Measurements from ENCODE around the gene TBCD.

The TBCD gene

GRCh38 chr17:82893779-82894178 is 141.9 kb downstream of the TBCD start:
- no peak for DNase-seq (ENCODE audit: low read depth)
- no peak for TF ChIP-seq CTCF (IDR thresholded peaks at IDR 0.05; ENCODE audit: low read depth, low read length)
- no peak for TF ChIP-seq POLR2A (IDR thresholded peaks at IDR 0.05; ENCODE audit: extremely low read depth, insufficient read length)
- no peak for TF ChIP-seq MYC (IDR thresholded peaks at IDR 0.05; ENCODE audit: low read depth, low read length)
- TF ChIP-seq MAX (IDR thresholded peaks at IDR 0.05; ENCODE audit: low read depth, low read length) = no peak
- no peak overlapping the region for H3K4me3 ChIP-seq (ENCODE audit: low read depth, low read length)

- H3K4me3 ChIP-seq (ENCODE audit: low read depth, low read length) = no peak overlapping the region
- no peak for DNase-seq (ENCODE audit: low read depth)
- TF ChIP-seq POLR2A (IDR thresholded peaks at IDR 0.05; ENCODE audit: extremely low read depth, insufficient read length) (no peak), MYC (IDR thresholded peaks at IDR 0.05; ENCODE audit: low read depth, low read length) (no peak), CTCF (IDR thresholded peaks at IDR 0.05; ENCODE audit: low read depth, low read length) (no peak), MAX (IDR thresholded peaks at IDR 0.05; ENCODE audit: low read depth, low read length) (no peak)
Measured at GRCh38 chr17:82894389-82894788, 142.5 kb downstream of the TBCD start.

GRCh38 chr17:82895087-82895486 is 143.2 kb downstream of the TBCD start:
- no peak for DNase-seq (ENCODE audit: low read depth)
- no peak overlapping the region for H3K4me3 ChIP-seq (ENCODE audit: low read depth, low read length)
- TF ChIP-seq POLR2A (IDR thresholded peaks at IDR 0.05; ENCODE audit: extremely low read depth, insufficient read length) (no peak), MAX (IDR thresholded peaks at IDR 0.05; ENCODE audit: low read depth, low read length) (no peak), CTCF (IDR thresholded peaks at IDR 0.05; ENCODE audit: low read depth, low read length) (no peak), MYC (IDR thresholded peaks at IDR 0.05; ENCODE audit: low read depth, low read length) (no peak)

GRCh38 chr17:82896071-82897000 is 144.5 kb downstream of the TBCD start:
- no peak overlapping the region for H3K4me3 ChIP-seq (ENCODE audit: low read depth, low read length)
- no peak for DNase-seq (ENCODE audit: low read depth)
- no peak for TF ChIP-seq CTCF (IDR thresholded peaks at IDR 0.05; ENCODE audit: low read depth, low read length)
- TF ChIP-seq MAX (IDR thresholded peaks at IDR 0.05; ENCODE audit: low read depth, low read length) = no peak
- TF ChIP-seq POLR2A (IDR thresholded peaks at IDR 0.05; ENCODE audit: extremely low read depth, insufficient read length) = no peak
- TF ChIP-seq MYC (IDR thresholded peaks at IDR 0.05; ENCODE audit: low read depth, low read length) = no peak

- no peak overlapping the region for H3K4me3 ChIP-seq (ENCODE audit: low read depth, low read length)
- no peak for DNase-seq (ENCODE audit: low read depth)
- TF ChIP-seq POLR2A (IDR thresholded peaks at IDR 0.05; ENCODE audit: extremely low read depth, insufficient read length) = no peak
Measured at GRCh38 chr17:82897514-82898249, 145.8 kb downstream of the TBCD start.

GRCh38 chr17:82898976-82899514 is 147.2 kb downstream of the TBCD start:
- DNase-seq (ENCODE audit: low read depth) = no peak
- H3K4me3 ChIP-seq (ENCODE audit: low read depth, low read length) = no peak overlapping the region
- TF ChIP-seq POLR2A (IDR thresholded peaks at IDR 0.05; ENCODE audit: extremely low read depth, insufficient read length) (no peak), MAX (IDR thresholded peaks at IDR 0.05; ENCODE audit: low read depth, low read length) (no peak), CTCF (IDR thresholded peaks at IDR 0.05; ENCODE audit: low read depth, low read length) (no peak), MYC (IDR thresholded peaks at IDR 0.05; ENCODE audit: low read depth, low read length) (no peak)

Measured in NB4 (cell line).